ENCODE results near the gene CALU. TPM values are rescaled to one million over a fixed set of nuclear protein-coding genes. Genes with fewer than 3 reads are reported as not detected.

The CALU gene
- total and polyA plus RNA-seq, 10 of the 15 experiments (the other 5 are each of a cell fraction or from before 2014, with no cell fraction given) = 31.2 to 75.6 (median 42.1) TPM

DNA sequence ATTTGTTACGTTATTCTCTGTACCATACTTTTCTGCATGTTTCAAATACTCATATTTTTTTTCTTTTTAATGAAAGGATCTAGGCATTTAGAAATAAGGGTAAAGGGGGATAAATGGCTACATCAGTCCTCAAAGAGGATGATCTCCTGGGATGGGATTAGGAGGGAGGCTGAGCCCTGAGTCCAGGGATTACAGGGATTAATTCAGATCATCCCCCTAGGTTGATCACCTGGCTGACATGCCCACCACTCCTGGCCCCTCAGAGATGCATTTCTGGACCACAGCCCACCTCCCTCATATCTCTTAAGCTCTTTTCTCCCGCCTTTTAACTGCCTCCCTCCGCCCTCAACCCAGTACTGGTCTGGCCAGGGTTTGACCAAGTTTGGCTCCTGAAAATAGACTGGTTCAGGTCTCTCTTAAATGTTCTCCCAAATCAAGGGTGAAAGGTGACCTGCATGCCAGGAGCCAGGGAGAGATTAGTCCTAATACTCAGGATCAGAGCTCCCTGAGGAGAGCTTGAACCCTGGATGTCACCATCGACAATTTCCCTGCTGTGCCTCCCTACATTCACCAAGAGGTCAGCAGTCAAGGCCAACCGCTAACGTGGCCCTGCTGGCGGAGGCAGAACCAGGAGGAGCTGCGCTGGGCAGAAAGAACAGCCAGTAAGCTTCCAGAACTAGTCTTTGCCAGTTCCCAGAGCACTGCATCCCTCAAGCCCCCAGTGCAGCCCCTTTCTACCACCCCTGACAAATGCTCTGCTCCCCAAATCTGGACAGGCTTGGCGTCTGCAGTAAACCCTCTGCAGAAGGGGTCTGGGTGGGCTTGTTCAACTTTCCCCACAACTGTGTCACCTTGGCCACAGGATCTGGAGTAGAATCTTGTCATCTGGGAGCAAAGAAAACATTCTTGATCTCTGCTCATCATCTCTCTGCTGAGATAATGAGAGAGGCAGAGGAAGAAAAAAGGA lies 49.6 kb downstream of the CALU start:
- FAIRE-seq = no peak
- no peak for ATAC-seq
- intact Hi-C loops (cut with micrococcal nuclease; ENCODE audit: unreplicated experiment) (no loop called here), in situ Hi-C loops (cut with MboI) (no loop called here)
- TF ChIP-seq KAT2A (conservative IDR thresholded peaks at IDR 0.05; ENCODE audit: control insufficient read depth, low read depth, low read length) = no peak
- TF ChIP-seq, protein P1, sequence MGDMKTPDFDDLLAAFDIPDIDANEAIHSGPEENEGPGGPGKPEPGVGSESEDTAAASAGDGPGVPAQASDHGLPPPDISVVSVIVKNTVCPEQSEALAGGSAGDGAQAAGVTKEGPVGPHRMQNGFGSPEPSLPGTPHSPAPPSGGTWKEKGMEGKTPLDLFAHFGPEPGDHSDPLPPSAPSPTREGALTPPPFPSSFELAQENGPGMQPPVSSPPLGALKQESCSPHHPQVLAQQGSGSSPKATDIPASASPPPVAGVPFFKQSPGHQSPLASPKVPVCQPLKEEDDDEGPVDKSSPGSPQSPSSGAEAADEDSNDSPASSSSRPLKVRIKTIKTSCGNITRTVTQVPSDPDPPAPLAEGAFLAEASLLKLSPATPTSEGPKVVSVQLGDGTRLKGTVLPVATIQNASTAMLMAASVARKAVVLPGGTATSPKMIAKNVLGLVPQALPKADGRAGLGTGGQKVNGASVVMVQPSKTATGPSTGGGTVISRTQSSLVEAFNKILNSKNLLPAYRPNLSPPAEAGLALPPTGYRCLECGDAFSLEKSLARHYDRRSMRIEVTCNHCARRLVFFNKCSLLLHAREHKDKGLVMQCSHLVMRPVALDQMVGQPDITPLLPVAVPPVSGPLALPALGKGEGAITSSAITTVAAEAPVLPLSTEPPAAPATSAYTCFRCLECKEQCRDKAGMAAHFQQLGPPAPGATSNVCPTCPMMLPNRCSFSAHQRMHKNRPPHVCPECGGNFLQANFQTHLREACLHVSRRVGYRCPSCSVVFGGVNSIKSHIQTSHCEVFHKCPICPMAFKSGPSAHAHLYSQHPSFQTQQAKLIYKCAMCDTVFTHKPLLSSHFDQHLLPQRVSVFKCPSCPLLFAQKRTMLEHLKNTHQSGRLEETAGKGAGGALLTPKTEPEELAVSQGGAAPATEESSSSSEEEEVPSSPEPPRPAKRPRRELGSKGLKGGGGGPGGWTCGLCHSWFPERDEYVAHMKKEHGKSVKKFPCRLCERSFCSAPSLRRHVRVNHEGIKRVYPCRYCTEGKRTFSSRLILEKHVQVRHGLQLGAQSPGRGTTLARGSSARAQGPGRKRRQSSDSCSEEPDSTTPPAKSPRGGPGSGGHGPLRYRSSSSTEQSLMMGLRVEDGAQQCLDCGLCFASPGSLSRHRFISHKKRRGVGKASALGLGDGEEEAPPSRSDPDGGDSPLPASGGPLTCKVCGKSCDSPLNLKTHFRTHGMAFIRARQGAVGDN (IDR thresholded peaks at IDR 0.05) = no peak
- TF ChIP-seq MXI1 (IDR thresholded peaks at IDR 0.05; ENCODE audit: low read depth, low read length) = no peak
- TF ChIP-seq JUNB (IDR thresholded peaks at IDR 0.05) = no peak
- no peak for TF ChIP-seq NFYA (IDR thresholded peaks at IDR 0.05; ENCODE audit: borderline replicate concordance, low read depth, low read length)
- TF ChIP-seq, protein P2, sequence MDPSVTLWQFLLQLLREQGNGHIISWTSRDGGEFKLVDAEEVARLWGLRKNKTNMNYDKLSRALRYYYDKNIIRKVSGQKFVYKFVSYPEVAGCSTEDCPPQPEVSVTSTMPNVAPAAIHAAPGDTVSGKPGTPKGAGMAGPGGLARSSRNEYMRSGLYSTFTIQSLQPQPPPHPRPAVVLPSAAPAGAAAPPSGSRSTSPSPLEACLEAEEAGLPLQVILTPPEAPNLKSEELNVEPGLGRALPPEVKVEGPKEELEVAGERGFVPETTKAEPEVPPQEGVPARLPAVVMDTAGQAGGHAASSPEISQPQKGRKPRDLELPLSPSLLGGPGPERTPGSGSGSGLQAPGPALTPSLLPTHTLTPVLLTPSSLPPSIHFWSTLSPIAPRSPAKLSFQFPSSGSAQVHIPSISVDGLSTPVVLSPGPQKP (IDR thresholded peaks at IDR 0.05; ENCODE audit: low read depth, low read length) = no peak
- no peak for TF ChIP-seq SREBF2 (IDR thresholded peaks at IDR 0.05; ENCODE audit: low read length)
- no peak for TF ChIP-seq ZNF622 (IDR thresholded peaks at IDR 0.05)
- TF ChIP-seq SMC3 (IDR thresholded peaks at IDR 0.05; ENCODE audit: borderline replicate concordance, low read length) = no peak
- TF ChIP-seq SUPT20H (IDR thresholded peaks at IDR 0.05; ENCODE audit: borderline replicate concordance, control insufficient read depth, low read depth, low read length) = no peak
- TF ChIP-seq RELA (IDR thresholded peaks at IDR 0.05; ENCODE audit: borderline replicate concordance, partially characterized antibody) = no peak
- H2AFZ ChIP-seq (ENCODE audit: control insufficient read depth, low read depth, low read length) = no peak overlapping the region
- H3K36me3 ChIP-seq (ENCODE audit: control insufficient read depth in 2 of 2, insufficient read depth in 2 of 2, low read length in 1 of 2) = no peaks in the 10 kb centered on the region
- no peaks in the 10 kb centered on the region for H3K9me3 ChIP-seq (replicated peaks; ENCODE audit: control insufficient read depth, insufficient read depth, low read length)
- no peaks in the 10 kb centered on the region for H3K79me2 ChIP-seq (ENCODE audit: control insufficient read depth, insufficient read depth, low read length)
- ChIA-PET CTCF (interaction anchor here (1.3 kb wide), 1 partner anchor 95 kb away, joined by 3 read pairs; no protein-coding TSS in a partner anchor), RAD21 (ENCODE audit: unreplicated experiment) (no interaction called here), SMC1A (ENCODE audit: uncharacterized antibody, unreplicated experiment) (interaction anchor here (0.8 kb wide), 1 partner anchor 16 kb away, joined by 3 read pairs; no protein-coding TSS in a partner anchor), POLR2A (no interaction called here)
- peaks cover 2% of the 10 kb centered on the region in 2 experiments; a peak in 3 of 4 replicates for H3K27me3 ChIP-seq (replicated peaks in 1 of 2; ENCODE audit: control insufficient read depth in 2 of 2, insufficient read depth in 2 of 2, low read length in 1 of 2)
- no peak overlapping the region for H3K4me3 ChIP-seq
- no peak overlapping the region for H3K27ac ChIP-seq (ENCODE audit: control insufficient read depth, insufficient read depth)
- no peaks in the 10 kb centered on the region for H4K20me1 ChIP-seq (ENCODE audit: control insufficient read depth, insufficient read depth)
- H3K4me1 ChIP-seq (ENCODE audit: control insufficient read depth, insufficient read depth, low read length) = peaks cover 3% of the 10 kb centered on the region; the same call in 1 of the 2 replicates
- H3K4me2 ChIP-seq (ENCODE audit: control insufficient read depth, insufficient read depth) = no peak overlapping the region
- no peak overlapping the region for H3K9ac ChIP-seq (ENCODE audit: control insufficient read depth, insufficient read depth, low read length)
- whole genome bisulfite sequencing (ENCODE audit: insufficient coverage, insufficient replicate concordance, low lambda C conversion rate, missing lambda C conversion rate) = 77% methylated on average over 9 of the region's 9 CpGs
- BruUV-seq (replicated peaks) = no TSS peak
- DNase-seq (ENCODE audit: low read depth, low spot score) = no peak
